HG03175 (cell line): ENCODE data around the gene PBX2.
"Not testable (repeated sequence)": the region's sequence is repeated elsewhere in the genome, so short reads cannot be mapped to it uniquely, and the experiment has no call there.

Experiments
- ATAC-seq: cut with Tn5 transposase; IDR thresholded peaks from one replicate; pipeline ENCODE4 v1.9.1; 2021; ENCODE audit warnings: mild to moderate bottlenecking, moderate library complexity; ENCODE audit not compliant: unreplicated experiment

PBX2 gene, protein sequence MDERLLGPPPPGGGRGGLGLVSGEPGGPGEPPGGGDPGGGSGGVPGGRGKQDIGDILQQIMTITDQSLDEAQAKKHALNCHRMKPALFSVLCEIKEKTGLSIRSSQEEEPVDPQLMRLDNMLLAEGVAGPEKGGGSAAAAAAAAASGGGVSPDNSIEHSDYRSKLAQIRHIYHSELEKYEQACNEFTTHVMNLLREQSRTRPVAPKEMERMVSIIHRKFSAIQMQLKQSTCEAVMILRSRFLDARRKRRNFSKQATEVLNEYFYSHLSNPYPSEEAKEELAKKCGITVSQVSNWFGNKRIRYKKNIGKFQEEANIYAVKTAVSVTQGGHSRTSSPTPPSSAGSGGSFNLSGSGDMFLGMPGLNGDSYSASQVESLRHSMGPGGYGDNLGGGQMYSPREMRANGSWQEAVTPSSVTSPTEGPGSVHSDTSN

DNA sequence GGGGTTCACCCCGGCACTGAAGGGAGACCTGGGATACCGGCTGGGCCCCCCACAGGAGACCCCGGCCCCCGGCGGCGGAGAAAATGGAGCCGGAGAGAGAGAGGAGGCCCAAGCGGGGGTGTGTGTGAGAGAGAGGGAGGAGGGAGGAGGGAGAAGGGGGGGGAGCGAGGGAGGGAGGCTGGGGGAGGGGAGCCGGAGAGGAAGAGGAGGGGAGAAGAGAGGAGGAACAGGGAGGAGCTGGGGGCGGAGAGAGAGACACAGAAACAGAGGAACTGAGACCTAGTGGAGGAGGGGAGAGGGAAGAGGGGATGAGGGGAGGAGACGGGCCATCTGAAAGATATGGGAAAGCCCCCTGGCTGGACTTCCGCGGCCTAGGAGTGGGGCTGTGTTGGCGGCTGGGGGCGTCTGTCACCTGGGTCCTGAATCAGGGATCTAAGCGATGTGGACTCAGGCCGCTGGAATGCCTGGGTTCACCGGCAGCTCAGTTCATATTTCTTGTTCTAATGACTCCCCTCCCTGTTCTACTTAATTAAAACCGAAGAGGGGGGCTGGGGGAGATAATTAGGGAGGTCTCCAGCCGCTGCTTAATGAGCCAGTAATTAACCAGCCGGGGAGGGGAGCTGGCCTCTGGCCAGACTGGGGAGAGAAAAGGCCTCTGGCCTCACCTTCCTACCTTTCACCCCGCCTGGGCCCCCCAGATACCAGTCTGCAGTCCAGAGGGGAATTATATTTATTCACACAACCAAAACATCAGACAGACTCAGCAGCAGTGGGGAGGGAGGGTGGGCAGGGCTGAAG lies at the start of gene PBX2:
Gene PBX2, minus strand, starts transcription at position 149 of the 798 bp plus-strand sequence. CDS start 287 bp downstream, outside the sequence.
- peak; percentile 41 for ATAC-seq

DNA sequence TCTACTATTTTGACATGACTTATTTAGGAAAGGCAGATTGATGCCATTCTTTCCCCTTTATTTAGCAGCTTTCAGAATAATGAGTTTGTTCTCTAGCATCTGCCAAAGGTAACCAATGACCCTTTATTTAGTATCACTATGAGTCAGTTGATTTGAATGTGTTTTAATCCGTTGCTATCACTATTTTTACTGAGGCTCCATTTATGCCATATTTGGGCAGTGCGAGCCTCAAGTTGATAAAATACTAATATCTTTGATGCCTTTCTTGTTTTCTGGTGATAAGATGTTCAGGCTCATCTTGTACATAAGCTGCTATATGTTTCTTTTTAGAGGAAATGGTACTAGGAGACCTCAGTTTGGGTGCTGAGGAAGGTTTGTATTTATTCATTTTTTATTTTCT lies 49.5 kb upstream of the PBX2 start:
- ATAC-seq, result no peak

DNA sequence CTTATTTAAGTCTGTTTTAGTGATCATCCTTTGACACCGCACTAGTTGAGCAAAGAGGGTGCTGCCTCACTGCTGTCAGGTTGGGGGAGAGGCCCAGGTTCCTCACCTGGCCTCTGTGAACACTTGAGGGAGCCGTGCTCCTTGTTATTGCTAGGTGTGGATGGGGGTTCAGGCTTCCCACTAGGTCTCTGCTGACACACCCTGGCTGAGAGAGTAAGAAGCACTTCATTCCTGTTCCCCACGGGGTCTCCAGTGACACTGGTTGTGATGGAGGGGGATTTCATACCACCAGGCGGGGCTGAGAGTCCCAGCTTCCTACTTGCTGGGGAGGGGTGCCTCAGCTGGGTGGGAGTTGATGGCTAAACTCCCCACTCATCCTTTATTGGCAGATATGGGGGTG lies 44.9 kb upstream of the PBX2 start:
- ATAC-seq, result no peak

DNA sequence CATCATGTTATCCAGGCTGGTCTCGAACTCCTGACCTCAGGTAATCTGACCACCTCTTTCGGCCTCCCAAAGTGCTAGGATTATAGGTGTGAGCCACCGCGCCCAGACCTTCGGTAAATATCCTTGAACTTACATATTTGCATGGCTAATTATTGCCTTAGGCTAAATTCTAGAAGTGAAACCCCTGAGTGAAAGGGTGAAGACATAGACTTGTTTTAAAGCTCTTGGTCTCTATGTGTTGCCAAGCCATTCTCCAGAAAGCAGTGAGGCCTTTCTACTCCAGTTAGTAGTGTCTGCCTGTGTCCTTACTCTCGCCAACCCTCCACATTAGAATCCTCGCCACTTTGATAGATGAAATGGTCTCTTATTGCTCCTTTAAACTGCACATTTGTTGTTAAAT lies 36.4 kb upstream of the PBX2 start:
- no peak for ATAC-seq

DNA sequence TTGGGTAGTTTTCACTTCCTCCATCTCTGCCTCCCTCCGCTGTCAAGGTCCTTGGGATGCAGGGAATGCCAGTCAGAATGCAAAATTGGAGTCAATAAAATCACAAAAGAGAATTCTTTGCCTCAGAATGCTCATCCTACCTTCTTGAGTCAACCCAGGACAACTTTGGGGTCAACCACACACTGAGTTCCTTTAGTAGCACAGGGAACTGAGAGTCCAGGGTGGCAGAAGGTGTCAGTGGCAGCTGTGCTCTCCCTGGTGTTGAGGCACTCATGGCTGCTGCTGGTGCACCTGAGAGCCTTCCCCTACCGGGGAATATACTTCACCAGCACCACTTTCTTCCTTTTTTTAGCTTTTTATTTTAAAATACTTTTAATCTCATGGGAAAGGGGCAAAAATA lies 34.7 kb upstream of the PBX2 start:
- peak; percentile 49 for ATAC-seq

DNA sequence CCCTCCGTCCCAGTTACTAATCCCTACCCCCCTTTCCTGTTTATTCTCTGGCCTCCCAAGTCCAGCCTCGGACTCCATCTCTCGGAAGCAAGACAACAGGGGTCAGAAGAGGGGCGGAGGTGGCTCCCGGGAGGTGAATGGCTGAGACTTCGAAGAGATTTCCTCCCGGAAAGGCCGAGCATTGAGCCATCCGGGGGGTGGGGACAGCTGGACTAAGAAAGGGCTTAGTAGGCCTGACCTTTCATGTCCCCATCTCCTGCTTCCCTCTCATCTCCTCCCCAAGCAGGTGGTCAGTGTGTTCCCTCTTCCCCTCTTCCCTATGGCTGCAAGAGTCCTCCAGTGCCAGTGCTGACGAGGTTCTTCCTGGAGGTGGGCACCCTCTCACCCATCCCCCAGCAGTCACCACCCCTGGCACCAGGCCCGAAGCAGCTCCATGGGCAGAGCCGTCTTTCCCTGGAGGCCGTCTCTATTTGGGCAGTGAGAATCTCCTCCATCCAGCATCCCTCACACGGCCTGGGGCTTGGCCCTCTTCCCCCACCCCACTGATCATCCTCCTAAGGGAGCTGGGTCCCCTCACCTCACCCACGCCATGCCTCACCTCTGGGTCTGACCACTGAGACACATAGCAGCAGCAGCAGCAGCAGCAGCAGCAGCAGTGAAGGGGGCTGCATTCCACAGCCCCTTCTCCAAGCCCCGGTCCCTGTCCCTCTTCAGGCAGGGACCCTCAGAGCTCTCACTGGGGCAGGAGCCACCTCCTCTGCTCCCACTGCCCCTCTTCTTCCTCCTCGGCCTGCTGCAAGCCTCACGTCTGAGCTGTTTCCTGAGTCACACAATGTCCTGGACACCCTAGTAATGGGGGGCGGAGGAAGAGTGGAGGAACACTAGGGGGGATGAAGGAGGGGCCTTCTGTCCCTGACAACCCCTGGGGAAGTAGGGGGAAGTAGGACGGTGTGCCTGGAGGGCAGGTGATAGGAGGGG lies 33.5 kb upstream of the PBX2 start, which contains the start of gene NOTCH4:
Gene NOTCH4, minus strand, starts transcription at position 810 of the 978 bp plus-strand sequence. Its CDS starts 139 bp downstream, at position 671.
- ATAC-seq, result no peak

DNA sequence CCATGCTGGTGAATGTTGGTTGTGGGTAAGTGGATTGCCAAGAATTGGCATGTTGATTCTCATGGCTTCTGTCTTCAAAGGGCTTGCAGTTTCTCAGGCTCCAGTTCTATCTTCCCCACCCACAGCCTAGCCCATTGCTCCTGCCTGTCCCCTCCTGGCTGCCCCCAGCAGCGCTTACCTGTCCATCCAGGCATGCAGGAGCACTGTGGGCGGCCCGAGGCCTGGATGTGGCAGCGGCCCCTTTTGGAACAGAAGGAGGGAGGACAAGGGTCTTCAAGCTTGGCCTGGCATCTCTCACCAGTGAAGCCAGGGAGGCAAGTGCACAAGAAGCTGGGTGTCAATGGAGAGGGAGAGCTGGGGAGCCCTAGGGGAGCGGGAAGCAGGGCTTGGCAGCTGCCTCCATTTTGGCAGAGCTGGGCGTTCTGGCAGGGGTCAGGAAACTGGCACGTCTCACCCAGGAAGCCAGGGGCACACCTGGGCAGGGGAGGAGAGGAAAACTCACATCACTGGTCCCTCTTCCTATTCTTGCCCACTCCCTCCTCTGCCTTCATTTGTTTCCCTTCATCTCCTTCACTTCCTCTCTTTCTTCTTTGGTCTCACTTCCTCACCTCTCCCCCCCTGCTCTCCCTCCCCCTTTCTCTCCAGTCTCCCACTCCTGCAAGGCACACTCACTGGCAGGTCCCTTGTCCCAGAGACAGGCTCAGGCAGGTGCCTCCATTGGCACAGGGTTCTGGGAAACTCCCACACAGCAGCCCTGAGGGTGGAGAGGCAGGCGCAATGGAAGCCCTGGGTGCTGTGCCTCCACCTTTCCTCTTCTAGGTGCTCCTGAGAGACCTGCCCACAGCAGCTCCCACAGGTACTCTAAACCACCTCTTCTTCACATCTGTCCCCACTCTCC lies 32.6 kb upstream of the PBX2 start:
- no peak for ATAC-seq

DNA sequence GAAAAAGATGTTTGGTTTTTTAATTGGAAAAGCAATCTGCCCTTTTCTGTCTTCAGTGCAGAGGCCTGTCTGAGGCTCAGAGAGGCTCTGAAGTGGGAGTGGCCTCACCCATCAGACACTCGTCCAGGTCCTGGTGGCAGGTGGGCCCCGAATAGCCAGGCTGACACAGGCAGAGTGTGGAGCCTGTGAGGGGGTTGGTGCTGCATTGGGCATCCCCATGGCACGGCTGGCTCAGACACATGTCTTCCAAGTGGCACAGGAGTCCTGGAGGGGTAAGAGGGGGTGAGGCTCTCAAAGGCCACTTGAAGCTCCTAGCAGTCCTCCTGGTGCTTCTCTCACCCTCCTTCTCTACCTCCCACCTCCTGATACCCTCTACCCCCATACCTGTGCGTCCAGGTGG lies 30.0 kb upstream of the PBX2 start:
- ATAC-seq, result no peak

DNA sequence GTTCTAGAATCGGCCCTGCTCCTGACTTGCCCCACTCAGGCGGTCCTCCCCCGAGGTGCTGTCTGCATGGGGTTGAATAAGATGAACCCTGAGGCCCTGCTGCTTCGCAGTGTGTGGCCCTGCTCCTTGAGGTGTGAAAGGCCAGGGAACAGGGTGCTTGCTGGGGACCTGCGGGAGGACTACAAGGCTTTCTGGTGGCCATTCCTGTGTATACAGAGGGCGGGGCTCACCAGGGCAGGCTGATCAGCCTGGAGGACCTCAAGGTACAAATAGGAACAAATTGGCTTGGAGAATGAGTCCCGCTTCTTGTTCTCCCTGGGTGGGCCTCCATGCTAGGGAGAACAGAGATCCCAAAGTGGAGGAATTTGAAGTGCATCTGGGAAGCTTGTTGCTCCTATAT lies 28.2 kb upstream of the PBX2 start:
- ATAC-seq, result no peak

DNA sequence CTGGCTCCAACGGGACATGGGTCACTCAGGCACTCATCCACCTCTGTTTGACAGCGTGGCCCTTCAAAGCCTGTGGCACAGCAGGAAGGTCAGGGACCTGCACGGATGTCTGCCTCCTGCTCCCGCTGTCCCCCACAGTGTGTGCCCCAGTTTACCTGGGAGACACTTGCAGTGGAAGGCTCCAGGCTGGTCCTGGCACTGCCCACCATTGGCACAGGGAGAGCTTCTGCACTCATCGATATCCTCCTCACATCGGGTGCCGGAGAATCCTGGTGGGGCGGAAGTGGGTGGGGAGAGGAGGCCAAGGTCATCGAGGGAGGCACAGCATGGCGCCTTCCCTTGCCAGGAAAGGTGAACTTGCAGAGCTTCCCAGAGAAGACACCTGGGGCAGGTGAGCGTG lies 27.0 kb upstream of the PBX2 start:
- ATAC-seq, result no peak

DNA sequence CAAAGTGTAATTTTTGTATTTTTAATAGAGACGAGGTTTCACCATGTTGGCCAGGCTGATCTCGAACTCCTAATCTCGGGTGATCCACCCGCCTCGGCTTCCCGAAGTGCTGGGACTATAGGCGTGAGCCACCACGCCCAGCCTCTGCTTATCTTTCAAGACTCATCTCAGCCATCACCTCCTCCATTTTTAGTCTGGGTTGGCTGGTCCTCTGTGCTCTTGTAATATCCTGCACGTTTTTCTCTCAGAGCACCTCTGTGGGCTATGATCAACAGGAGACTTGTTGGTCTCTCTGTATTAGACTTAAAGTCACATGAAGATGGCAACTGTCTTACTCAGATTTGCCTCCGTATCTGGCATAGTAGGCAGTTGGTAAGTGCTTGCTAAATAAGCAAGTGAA lies 26.3 kb upstream of the PBX2 start:
- no peak for ATAC-seq

DNA sequence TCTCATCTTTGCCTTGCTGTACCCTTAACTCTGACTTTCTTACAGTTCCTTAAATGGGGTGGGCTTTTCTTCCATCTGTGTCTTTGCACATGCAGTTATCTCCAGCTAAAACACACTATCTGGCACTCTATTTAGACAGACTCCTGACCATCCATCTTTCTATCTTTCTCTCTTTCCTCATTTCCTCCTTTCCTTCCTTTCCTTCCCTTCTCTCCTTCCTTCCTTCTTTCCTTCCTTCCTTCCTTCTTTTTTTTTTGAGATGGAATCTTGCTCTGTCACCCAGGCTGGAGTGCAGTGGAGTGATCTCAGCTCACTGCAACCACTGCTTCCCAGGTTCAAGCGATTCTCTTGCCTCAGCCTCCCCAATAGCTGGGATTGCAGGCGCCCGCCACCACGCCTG lies 25.6 kb upstream of the PBX2 start:
- no peak for ATAC-seq

DNA sequence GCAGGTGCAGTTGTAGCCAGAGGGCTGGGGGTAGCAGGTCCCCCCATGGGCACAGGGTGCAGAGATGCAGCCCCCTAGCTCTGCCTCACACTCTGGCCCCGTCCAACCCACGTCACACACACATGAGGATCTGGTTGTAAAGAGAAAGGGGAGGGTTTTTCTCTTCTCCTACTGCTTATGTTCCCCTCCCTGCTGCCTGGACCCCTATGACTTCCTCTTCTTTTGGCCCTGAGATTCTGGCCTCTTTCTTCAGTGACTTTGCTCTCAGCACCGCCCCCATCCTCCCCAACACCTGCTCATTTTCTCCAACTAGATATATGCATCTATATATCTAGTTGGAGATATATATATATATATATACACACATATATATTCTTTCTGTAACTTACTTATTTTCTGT lies 24.1 kb upstream of the PBX2 start:
- ATAC-seq, result no peak

DNA sequence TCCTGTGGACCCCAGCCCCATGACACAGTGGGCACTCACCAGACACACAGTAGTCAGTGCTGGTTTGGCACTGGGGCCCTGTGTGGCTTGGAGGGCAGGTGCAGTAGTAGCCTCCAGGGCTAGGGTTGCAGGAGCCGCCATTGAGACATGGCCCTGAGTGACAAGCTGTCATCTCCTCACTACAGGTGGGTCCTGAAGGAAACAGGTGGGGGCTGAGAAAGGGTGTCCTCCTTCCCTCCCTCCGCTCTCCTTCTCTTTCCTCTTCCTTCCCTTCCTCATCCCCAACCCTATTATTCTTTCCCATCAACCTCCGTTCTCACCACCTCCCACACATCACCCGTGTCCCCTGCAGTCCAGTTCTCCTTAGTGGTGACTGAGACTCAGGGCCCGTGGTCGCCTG lies 23.6 kb upstream of the PBX2 start:
- ATAC-seq, result no peak

DNA sequence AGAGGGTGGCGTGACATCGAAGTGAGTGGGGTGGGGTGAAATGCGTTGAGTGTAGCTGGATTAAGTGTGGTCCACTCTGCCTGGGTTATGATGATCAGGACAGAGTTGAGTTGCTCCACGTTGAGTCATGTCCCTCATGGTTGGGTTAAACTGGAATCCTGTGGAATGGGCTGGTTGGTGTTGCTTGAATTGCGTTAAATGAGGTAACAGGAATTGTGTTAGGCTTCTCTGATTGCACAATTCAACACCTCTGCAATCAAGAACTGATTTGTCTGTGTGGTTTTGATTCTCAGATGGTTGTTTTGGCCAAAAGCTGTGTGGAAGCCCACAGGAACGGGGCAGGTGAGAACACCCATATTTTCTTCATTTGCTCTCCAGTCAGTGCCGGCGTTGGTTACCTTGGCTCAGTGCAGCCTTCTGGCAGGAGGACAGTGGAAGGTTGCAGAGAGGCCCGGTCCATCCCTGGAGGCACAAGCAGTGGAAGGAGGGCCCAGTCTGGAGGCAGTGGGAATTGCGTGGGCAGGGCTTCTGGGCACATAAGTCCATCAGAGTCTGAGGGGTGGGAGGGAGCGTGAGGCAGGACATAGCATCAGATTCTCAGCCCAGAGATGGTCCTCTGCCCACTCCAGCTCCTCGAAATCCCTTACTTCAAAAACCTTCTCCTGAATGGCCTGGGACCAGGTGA lies 22.2 kb upstream of the PBX2 start:
- no peak for ATAC-seq

DNA sequence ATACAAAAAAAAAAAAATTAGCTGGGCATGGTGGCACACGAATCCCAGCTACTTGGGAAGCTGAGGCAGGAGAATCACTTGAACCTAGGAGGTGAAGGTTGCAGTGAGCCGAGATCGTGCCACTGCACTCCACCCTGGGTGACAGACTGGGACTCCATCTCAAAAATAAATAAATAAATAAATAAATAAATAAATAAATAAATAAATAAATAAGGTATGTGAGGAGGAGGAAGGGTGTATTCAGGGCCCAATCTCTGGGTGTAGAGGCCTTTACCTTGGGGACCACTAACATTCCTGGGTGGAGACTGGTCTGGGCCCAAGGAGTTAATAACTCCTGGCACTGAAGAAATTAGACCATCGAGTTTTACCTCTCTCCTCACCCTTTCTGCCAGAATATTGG lies 21.4 kb upstream of the PBX2 start:
- ATAC-seq, result not testable (repeated sequence)

DNA sequence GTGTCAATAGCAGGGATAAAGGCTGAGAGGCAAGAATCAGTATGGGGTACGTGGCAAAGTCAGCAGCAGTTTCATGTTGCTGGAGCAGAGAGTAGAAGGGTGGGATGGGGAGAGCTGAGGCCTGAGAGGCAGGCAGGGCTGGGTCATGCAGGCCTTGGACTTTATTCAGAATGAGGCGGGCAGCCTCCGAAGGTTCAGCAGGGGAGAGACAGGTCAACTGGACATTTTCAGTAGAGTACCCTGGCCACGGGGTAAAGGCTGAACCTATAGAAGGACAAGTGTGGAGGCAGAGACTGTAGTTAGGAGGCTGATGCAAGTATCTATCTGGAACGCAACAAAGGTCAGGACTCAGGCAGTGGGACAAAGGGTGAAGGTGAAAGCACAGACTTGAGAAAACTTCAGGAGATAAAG lies 20.2 kb upstream of the PBX2 start:
- ATAC-seq, result no peak

DNA sequence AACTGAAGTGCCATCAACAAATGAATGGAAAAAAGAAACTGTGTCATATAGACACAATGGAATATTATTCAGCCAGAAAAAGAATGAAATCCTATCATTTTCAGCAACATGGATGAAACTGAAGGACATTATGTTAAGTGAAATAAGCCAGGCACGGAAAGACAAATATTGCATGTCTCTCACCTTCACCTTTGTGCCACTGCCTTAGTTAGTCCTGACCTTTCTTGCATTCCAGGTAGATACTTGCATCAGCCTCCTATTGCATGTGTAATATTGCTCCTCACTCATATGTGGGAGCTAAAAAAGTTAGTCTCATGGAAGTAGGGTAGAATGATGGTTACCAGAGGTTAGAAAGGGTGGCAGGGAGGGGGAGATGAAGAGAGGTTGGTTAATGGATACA lies 19.0 kb upstream of the PBX2 start:
- no peak for ATAC-seq

DNA sequence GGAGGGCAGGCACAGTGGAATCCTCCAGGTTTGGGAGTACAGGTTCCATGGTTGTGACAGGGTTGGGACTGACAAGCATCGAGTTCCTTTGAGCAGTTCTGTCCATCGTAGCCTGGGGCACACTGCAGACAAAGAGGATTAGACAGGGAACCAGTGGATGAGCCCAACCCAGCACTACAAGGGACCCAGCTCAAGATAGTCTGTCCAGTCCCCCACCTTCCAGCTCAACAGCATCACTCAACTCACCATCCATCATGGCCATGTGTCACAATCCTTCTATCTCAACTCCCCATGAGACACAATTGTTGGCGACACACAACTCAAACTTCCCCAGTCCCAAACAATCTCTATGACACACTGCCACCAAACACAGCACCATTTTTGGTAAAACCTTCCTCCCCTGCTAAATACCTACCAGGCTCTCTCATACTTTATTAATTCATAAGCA lies 14.3 kb upstream of the PBX2 start:
- no peak for ATAC-seq
